K562 treated with DMSO at 1 percent for 12 hours (cell line): Measurements from ENCODE around the gene ANKS3. TPM values are rescaled to one million over a fixed set of nuclear protein-coding genes. Genes with fewer than 3 reads are reported as not detected.

Experiments
- total RNA-seq: library from RNA; unstranded; fragments of 300-600 nt; gene quantifications from 2 replicates; pipeline ENCODE4 v1.2.3, GENCODE V29; 2022; ENCODE audit not compliant: insufficient read depth

The ANKS3 gene
- total RNA-seq: 10.3 and 17.3 TPM in 2 replicates

GRCh38 chr16:4734063-4734729, at the start of gene ANKS3, which contains the start of gene DNAAF8:
TSS of gene ANKS3 (minus strand) at chr16:4734271. CDS start at chr16:4730149, 4,122 bp downstream.
TSS of gene DNAAF8 (plus strand) at chr16:4734537. CDS start at chr16:4736515, 1,978 bp downstream.

GRCh38 chr16:4766875-4767628, 33.0 kb upstream of the ANKS3 start, which contains the start of gene ZNF500:
TSS of gene ZNF500 (minus strand) at chr16:4767162. CDS start at chr16:4765978, 1,184 bp downstream.

GRCh38 chr16:4693296-4693955, 40.6 kb downstream of the ANKS3 start, which contains the start of gene NUDT16L1:
TSS of gene NUDT16L1 (plus strand) at chr16:4693562. CDS start at chr16:4693727, 165 bp downstream.

Other genes with a start within 250 kb of the ANKS3 start
- gene CDIP1, start 195.5 kb downstream of the ANKS3 start, total RNA-seq: 0.59 TPM in 1 of 2 replicates, not detected in the other
- not detected in 2 replicates for gene C16orf96, start 177.9 kb downstream of the ANKS3 start, total RNA-seq
- 43.1 and 44.9 TPM in 2 replicates for gene UBALD1, start 119.4 kb downstream of the ANKS3 start, total RNA-seq
- 18.1 and 41.4 TPM in 2 replicates for gene MGRN1, start 109.4 kb downstream of the ANKS3 start, total RNA-seq
- 29.4 and 37.7 TPM in 2 replicates for gene NUDT16L1, start 40.7 kb downstream of the ANKS3 start, total RNA-seq
- gene DNAAF8, start 266 bp upstream of the ANKS3 start, total RNA-seq: not detected in 2 replicates
- gene ZNF500, start 32.9 kb upstream of the ANKS3 start, total RNA-seq: 6.3 and 8.0 TPM in 2 replicates
- gene SEPTIN12, start 54.1 kb upstream of the ANKS3 start, total RNA-seq: not detected in 2 replicates
- not detected in 2 replicates for gene SMIM22, start 61.1 kb upstream of the ANKS3 start, total RNA-seq
- gene ROGDI, start 68.4 kb upstream of the ANKS3 start, total RNA-seq: 32.0 and 42.4 TPM in 2 replicates
- 33.5 and 74.6 TPM in 2 replicates for gene GLYR1, start 113.0 kb upstream of the ANKS3 start, total RNA-seq
- gene UBN1, start 113.2 kb upstream of the ANKS3 start, total RNA-seq: 19.3 and 56.6 TPM in 2 replicates
- 0.11 and 0.38 TPM in 2 replicates for gene PPL, start 202.9 kb upstream of the ANKS3 start, total RNA-seq
- not detected in 2 replicates for gene SEC14L5, start 224.1 kb upstream of the ANKS3 start, total RNA-seq